ENCODE data around the gene PGAP6.
"Not testable (repeated sequence)": the region's sequence is repeated elsewhere in the genome, so short reads cannot be mapped to it uniquely, and the experiment has no call there.

The PGAP6 gene

DNA sequence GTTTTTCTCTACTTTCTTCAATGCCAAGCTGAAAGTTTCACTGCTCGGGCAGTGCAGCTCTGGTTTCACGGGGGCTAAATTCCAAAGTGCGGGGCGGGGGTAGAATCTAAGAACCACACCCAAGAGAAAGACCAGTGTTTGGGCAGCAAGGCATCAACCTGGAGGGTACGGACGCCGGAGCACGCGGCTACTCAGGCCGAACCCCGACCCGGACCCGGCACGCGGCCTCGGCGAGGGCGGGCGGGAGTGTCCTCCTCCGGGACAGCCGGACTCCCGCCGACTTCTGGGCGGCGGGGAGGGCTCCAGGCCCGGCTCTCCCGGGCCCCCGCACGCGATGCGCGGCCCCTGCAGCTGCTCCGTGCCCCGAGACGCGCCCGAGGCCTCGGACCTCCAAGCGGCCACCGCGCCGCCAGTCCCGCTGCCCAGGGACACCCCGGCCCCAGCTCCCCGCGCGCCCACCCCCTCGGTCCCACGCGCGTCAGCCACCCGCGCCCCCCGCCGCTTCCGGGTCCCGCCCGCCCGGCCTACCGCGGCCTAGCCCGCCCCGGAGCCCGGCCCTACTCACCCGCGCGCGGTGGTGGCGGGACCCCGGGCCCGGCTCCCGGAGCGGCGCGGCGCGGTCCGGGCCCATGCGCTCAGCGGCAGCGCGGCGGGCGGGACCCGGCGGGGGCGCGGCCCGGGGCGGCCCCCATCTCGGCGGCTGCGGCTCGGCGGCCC, 29.8 kb downstream of the PGAP6 start:
- TF ChIP-seq, protein P1, sequence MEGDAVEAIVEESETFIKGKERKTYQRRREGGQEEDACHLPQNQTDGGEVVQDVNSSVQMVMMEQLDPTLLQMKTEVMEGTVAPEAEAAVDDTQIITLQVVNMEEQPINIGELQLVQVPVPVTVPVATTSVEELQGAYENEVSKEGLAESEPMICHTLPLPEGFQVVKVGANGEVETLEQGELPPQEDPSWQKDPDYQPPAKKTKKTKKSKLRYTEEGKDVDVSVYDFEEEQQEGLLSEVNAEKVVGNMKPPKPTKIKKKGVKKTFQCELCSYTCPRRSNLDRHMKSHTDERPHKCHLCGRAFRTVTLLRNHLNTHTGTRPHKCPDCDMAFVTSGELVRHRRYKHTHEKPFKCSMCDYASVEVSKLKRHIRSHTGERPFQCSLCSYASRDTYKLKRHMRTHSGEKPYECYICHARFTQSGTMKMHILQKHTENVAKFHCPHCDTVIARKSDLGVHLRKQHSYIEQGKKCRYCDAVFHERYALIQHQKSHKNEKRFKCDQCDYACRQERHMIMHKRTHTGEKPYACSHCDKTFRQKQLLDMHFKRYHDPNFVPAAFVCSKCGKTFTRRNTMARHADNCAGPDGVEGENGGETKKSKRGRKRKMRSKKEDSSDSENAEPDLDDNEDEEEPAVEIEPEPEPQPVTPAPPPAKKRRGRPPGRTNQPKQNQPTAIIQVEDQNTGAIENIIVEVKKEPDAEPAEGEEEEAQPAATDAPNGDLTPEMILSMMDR (IDR thresholded peaks at IDR 0.05; ENCODE audit: low read depth, low read length, missing control alignments), result no peak
- no peak for DNase-seq (ENCODE audit: low read depth)
- peak overlapping the region; percentile 65 for H3K4me3 ChIP-seq (ENCODE audit: low read depth, low read length)
- in situ Hi-C loops (cut with HindIII; ENCODE audit: low sequenced_read_pairs), result no loop called here

DNA sequence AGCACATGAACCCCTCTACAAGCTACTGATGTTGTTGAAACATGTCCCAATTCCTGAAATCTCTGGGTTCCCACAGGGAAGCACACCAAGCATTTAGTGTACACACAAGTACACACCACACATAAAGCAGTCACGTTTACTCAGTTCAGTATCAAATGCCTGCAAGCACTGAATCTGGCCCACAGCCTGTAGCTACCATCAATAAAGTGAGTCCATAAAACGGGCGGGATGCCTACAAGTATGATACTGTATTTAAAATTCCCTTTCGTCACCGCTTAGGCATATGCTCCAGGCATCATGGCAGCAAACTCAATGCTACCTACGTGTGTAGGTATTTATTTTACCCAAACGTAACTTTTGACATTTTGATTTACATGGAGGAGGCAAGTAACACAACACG, 31.6 kb downstream of the PGAP6 start:
- DNase-seq (ENCODE audit: low read depth), result no peak
- no peak overlapping the region for H3K4me3 ChIP-seq (ENCODE audit: low read depth, low read length)
- in situ Hi-C loops (cut with HindIII; ENCODE audit: low sequenced_read_pairs), result no loop called here
- TF ChIP-seq, protein P1 (IDR thresholded peaks at IDR 0.05; ENCODE audit: low read depth, low read length, missing control alignments), result no peak

DNA sequence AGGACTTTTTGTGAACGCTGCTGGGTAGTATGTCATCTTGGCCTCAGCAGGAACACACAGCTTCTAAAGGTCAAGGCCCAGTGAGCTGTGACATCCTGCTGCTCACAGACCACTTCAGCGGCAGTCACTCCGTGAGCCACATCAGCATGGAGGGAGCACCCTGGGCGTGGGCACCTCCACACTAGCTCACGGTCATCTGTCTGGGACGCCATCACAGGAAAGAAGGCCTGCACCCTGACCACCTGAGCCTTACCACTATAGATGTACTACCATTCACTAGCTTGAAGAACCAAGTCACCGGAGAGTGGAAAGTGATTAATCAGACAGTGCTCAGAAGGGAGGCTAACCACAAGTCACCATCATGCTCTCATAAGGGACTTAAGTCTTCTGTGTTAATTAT, 32.6 kb downstream of the PGAP6 start:
- no peak for DNase-seq (ENCODE audit: low read depth)
- no peak overlapping the region for H3K4me3 ChIP-seq (ENCODE audit: low read depth, low read length)
- in situ Hi-C loops (cut with HindIII; ENCODE audit: low sequenced_read_pairs), result no loop called here
- TF ChIP-seq, protein P1 (IDR thresholded peaks at IDR 0.05; ENCODE audit: low read depth, low read length, missing control alignments), result no peak

DNA sequence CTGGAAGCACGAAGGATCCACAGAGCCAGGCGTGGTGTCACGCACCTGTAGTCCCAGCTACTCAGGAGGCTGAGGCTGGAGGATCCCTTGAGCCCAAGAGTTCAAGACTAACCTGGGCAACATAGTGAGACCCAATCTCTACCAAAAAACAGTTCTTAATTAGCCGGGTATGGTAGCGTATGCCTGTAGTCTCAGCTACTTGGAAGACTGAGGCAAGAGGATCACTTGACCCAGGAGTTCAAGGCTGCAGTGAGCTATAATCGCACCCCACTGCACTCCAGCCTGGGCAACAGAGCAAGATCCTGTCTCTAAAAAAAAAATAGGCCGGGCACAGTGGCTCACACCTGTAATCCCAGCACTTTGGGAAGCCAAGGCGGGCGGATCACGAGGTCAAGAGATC, 33.3 kb downstream of the PGAP6 start:
- DNase-seq (ENCODE audit: low read depth); in situ Hi-C loops (cut with HindIII; ENCODE audit: low sequenced_read_pairs); H3K4me3 ChIP-seq (ENCODE audit: low read depth, low read length): not testable (repeated sequence)

DNA sequence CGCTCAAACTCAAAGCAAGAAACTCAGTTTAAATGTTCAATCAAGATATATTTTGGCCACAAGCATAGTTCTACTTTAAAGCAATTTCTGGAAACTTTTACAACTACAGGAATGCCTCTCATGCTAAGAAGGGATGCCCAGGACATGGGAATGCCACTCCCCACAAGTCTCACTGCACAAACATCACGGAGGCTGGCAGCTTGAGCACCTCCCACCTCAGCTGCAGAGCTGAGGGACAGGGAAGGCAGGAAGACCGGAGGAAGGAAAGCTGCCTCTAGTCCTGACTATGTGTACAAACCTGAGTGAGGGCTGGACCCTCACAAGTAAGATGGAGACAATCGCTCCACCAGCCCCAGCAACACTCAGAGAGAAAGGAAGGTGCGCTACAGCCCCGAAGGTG, 34.6 kb downstream of the PGAP6 start:
- TF ChIP-seq, protein P1 (IDR thresholded peaks at IDR 0.05; ENCODE audit: low read depth, low read length, missing control alignments), result no peak
- no peak overlapping the region for H3K4me3 ChIP-seq (ENCODE audit: low read depth, low read length)
- DNase-seq (ENCODE audit: low read depth), result no peak
- in situ Hi-C loops (cut with HindIII; ENCODE audit: low sequenced_read_pairs), result no loop called here

DNA sequence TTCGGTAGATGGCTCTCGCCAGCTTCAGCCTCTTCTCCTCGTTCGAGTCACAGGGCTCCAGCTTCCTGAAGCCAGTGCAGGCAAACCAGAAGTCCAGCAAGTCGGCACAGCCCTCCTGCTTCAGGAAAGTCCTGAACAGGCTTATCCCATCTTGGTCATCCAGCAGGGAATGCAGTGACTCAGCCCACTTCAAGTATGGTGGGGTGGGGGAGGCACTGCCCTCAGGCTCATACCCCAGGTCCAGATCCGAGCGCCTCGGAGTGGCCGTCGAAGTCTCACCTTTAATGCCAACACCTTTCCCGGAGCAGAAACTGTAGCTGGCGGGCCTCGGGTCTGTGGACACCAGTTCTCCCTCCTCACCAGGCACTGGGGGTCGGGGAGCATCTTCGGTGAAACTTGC, 35.2 kb downstream of the PGAP6 start:
- TF ChIP-seq, protein P1 (IDR thresholded peaks at IDR 0.05; ENCODE audit: low read depth, low read length, missing control alignments), result no peak
- in situ Hi-C loops (cut with HindIII; ENCODE audit: low sequenced_read_pairs), result no loop called here
- no peak overlapping the region for H3K4me3 ChIP-seq (ENCODE audit: low read depth, low read length)
- no peak for DNase-seq (ENCODE audit: low read depth)

DNA sequence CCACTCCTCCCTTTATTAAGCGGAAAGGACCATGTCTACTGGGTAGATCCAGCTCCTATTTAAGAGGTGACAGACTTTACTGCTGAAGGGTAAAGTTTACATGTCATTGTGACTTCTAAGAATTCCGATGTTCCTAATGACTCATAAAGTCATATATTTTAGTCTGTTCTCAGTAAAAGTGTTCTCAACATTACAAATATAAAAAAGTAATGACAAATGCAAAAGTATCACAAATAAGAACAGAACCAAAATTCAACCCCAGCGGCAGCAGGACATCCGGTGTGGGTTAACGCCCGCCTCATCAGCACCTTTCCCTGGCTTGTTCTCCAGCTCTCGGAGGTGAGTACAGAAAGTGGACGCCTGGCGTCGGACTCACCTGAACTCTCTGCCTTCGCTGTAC, 36.0 kb downstream of the PGAP6 start:
- DNase-seq (ENCODE audit: low read depth), result no peak
- in situ Hi-C loops (cut with HindIII; ENCODE audit: low sequenced_read_pairs), result no loop called here
- H3K4me3 ChIP-seq (ENCODE audit: low read depth, low read length), result no peak overlapping the region
- TF ChIP-seq, protein P1 (IDR thresholded peaks at IDR 0.05; ENCODE audit: low read depth, low read length, missing control alignments), result no peak
